ENCODE measurements around the gene ANGPTL4.

- TF ChIP-seq CTCF (conservative IDR thresholded peaks at IDR 0.05; ENCODE audit: low read depth in 2 of 2) (no peak), ZNF462 (CRISPR knock-in tag; IDR thresholded peaks at IDR 0.05) (no peak), EZH2 (IDR thresholded peaks at IDR 0.05; ENCODE audit: low read depth, unreplicated experiment) (no peak), POLR2AphosphoS5 (IDR thresholded peaks at IDR 0.05; ENCODE audit: low read depth) (no peak), EZH2phosphoT487 (IDR thresholded peaks at IDR 0.05; ENCODE audit: unreplicated experiment) (no peak), REST (IDR thresholded peaks at IDR 0.05; ENCODE audit: unreplicated experiment) (no peak), ETS1 (IDR thresholded peaks at IDR 0.05) (no peak), CREB1 (CRISPR knock-in tag; IDR thresholded peaks at IDR 0.05; ENCODE audit: low read depth) (no peak), ZNF114 (CRISPR knock-in tag; IDR thresholded peaks at IDR 0.05) (no peak), NANOG (IDR thresholded peaks at IDR 0.05; ENCODE audit: borderline replicate concordance) (no peak), JUNB (IDR thresholded peaks at IDR 0.05; ENCODE audit: unreplicated experiment) (no peak), STAT1 (IDR thresholded peaks at IDR 0.05; ENCODE audit: unreplicated experiment) (no peak), ZNF331 (CRISPR knock-in tag; IDR thresholded peaks at IDR 0.05; ENCODE audit: low read depth) (no peak)
Observed at GRCh38 chr19:8357007-8357521, 6.9 kb upstream of the ANGPTL4 start.

Measured in GM23338 (cell line).